Loucy (cell line): ENCODE measurements around the gene IGFBP2.

Experiments
- H2AFZ ChIP-seq: fragments of 200-600 bp; sonication (generic); 2 replicates; pipeline ENCODE4 v1.6.0; 2016; ENCODE audit warnings: antibody characterized with exemption, mild to moderate bottlenecking, low read length, moderate library complexity
- H3F3A ChIP-seq: fragments of 200-600 bp; 2 replicates; pipeline ENCODE4 v1.6.0; 2016; ENCODE audit warnings: antibody characterized with exemption, low read depth, mild to moderate bottlenecking
- H3K27me3 ChIP-seq: fragments of 200-600 bp; sonication (generic); 2 replicates; pipeline ENCODE4 v1.6.1; 2014; ENCODE audit warnings: low read length, mild to moderate bottlenecking; ENCODE audit not compliant: insufficient read depth, poor library complexity, severe bottlenecking
- H3K36me3 ChIP-seq: fragments of 200-600 bp; sonication (generic); 2 replicates; pipeline ENCODE4 v1.6.1; 2016; ENCODE audit warnings: low read length; ENCODE audit not compliant: insufficient read depth
- H3K4me1 ChIP-seq: fragments of 200-600 bp; sonication (generic); 2 replicates; pipeline ENCODE4 v1.5.1; 2014; ENCODE audit warnings: low read length, mild to moderate bottlenecking; ENCODE audit not compliant: insufficient read depth, poor library complexity, severe bottlenecking
- H3K4me2 ChIP-seq: fragments of 200-600 bp; sonication (generic); 2 replicates; pipeline ENCODE4 v1.6.0; 2014; ENCODE audit warnings: antibody characterized with exemption, low read length, low read depth, mild to moderate bottlenecking; ENCODE audit not compliant: poor library complexity, severe bottlenecking
- H3K4me3 ChIP-seq: fragments of 200-600 bp; sonication (generic); 2 replicates; pipeline ENCODE4 v1.5.1; 2014; ENCODE audit warnings: low read length, mild to moderate bottlenecking, mixed read lengths; ENCODE audit not compliant: poor library complexity, severe bottlenecking
- H3K79me2 ChIP-seq: fragments of 200-600 bp; sonication (generic); 2 replicates; pipeline ENCODE4 v1.6.1; 2014; ENCODE audit warnings: low read length; ENCODE audit not compliant: insufficient read depth
- H3K9ac ChIP-seq: fragments of 200-600 bp; sonication (generic); 2 replicates; pipeline ENCODE4 v1.6.0; 2014; ENCODE audit warnings: mild to moderate bottlenecking, low read depth, low read length, moderate library complexity; ENCODE audit not compliant: poor library complexity, severe bottlenecking
- H3K9me2 ChIP-seq: fragments of 200-600 bp; sonication (generic); replicated peaks from 2 replicates; pipeline ENCODE4 v1.6.1; 2016; ENCODE audit warnings: low read depth, low read length, mixed read lengths
- H3K9me3 ChIP-seq: fragments of 200-600 bp; sonication (generic); 2 replicates; pipeline ENCODE4 v1.6.1; 2014; ENCODE audit warnings: mild to moderate bottlenecking, antibody characterized with exemption, low read length, low read depth; ENCODE audit not compliant: insufficient read depth
- H4K20me1 ChIP-seq: fragments of 200-600 bp; sonication (generic); 2 replicates; pipeline ENCODE4 v1.6.0; 2014; ENCODE audit warnings: antibody characterized with exemption, low read length, mild to moderate bottlenecking; ENCODE audit not compliant: insufficient read depth, poor library complexity, severe bottlenecking
- CTCF ChIP-seq: fragments of 200-600 bp; sonication (generic); conservative IDR thresholded peaks from 2 replicates; pipeline ENCODE4 v1.5.1; 2014; ENCODE audit warnings: mild to moderate bottlenecking, antibody characterized with exemption, low read length
- EZH2phosphoT487 ChIP-seq: fragments of 200-600 bp; IDR thresholded peaks from 2 replicates; pipeline ENCODE4 v1.6.1; 2018; ENCODE audit warnings: antibody characterized with exemption, mild to moderate bottlenecking, moderate library complexity, borderline replicate concordance

Gene IGFBP2

GRCh38 chr2:216696751-216697560, 63.7 kb downstream of the IGFBP2 start:
- Histone ChIP-seq H3K9ac (no peak overlapping the region), H3K27me3 (peaks cover 9% of the 10 kb centered on the region)
- TF ChIP-seq CTCF, result peak; percentile 78
- TF ChIP-seq EZH2phosphoT487, result no peak

GRCh38 chr2:216698293-216698692, 65.1 kb downstream of the IGFBP2 start:
- Histone ChIP-seq H3K9ac (no peak overlapping the region), H3K4me1 (peaks cover 24% of the 10 kb centered on the region), H3K4me3 (no peak overlapping the region), H3K9me3 (no peaks in the 10 kb centered on the region), H4K20me1 (no peaks in the 10 kb centered on the region), H3K79me2 (no peaks in the 10 kb centered on the region), H2AFZ (no peak overlapping the region), H3K4me2 (no peak overlapping the region), H3F3A (peaks cover 3% of the 10 kb centered on the region; the same call in 1 of the 2 replicates), H3K9me2 (no peaks in the 10 kb centered on the region), H3K36me3 (no peaks in the 10 kb centered on the region), H3K27me3 (peaks cover 9% of the 10 kb centered on the region)
- TF ChIP-seq EZH2phosphoT487 (no peak), CTCF (no peak)

More at GRCh38 chr2:216696751-216697560, 63.7 kb downstream of the IGFBP2 start:
- Histone ChIP-seq H3K9me2 (no peaks in the 10 kb centered on the region), H3K79me2 (no peaks in the 10 kb centered on the region), H2AFZ (peak overlapping the region; percentile 82), H3K36me3 (no peaks in the 10 kb centered on the region), H3K4me2 (peak overlapping the region; percentile 89), H3K4me1 (peaks cover 33% of the 10 kb centered on the region), H4K20me1 (no peaks in the 10 kb centered on the region), H3K4me3 (peak overlapping the region; percentile 9), H3K9me3 (no peaks in the 10 kb centered on the region), H3F3A (peaks cover 3% of the 10 kb centered on the region; the same call in 1 of the 2 replicates)

GRCh38 chr2:216698895-216699294, 65.7 kb downstream of the IGFBP2 start:
- H3K4me3 ChIP-seq, result no peak overlapping the region
- peaks cover 9% of the 10 kb centered on the region for H3K27me3 ChIP-seq
- H4K20me1 ChIP-seq, result no peaks in the 10 kb centered on the region

More at GRCh38 chr2:216698895-216699294, 65.7 kb downstream of the IGFBP2 start:
- Histone ChIP-seq H2AFZ (no peak overlapping the region), H3K4me2 (no peak overlapping the region), H3K9me2 (no peaks in the 10 kb centered on the region), H3K36me3 (no peaks in the 10 kb centered on the region), H3K9me3 (no peaks in the 10 kb centered on the region), H3K9ac (no peak overlapping the region), H3K4me1 (peaks cover 18% of the 10 kb centered on the region), H3F3A (peaks cover 3% of the 10 kb centered on the region; the same call in 1 of the 2 replicates), H3K79me2 (no peaks in the 10 kb centered on the region)
- peak; percentile 82 for TF ChIP-seq CTCF
- no peak for TF ChIP-seq EZH2phosphoT487
